HT1080 (cell line): ENCODE measurements around the gene TPSAB1. TPM values are rescaled to one million over a fixed set of nuclear protein-coding genes. Genes with fewer than 3 reads are reported as not detected.
"Not testable (repeated sequence)": the region's sequence is repeated elsewhere in the genome, so short reads cannot be mapped to it uniquely, and the experiment has no call there.

Source experiments
- DNase-seq: peaks from one replicate; pipeline ENCODE4 v3.0.0-alpha.2; 2015; ENCODE audit warnings: low read depth
- total RNA-seq: library from RNA; depleted of rRNA; stranded (reverse); fragments of >200 nt; shearing (Covaris generic); gene quantifications from 2 replicates; pipeline ENCODE4 v1.2.3, GENCODE V29; 2014

The TPSAB1 gene
- total RNA-seq, 1 experiment from 2014 or later: not detected

GRCh38 chr16:1245452-1246020 lies 5.0 kb downstream of the TPSAB1 start:
- no peak for DNase-seq

- not testable (repeated sequence) for DNase-seq
Measured at GRCh38 chr16:1247903-1248537, 7.5 kb downstream of the TPSAB1 start.

GRCh38 chr16:1249031-1249755 lies 8.7 kb downstream of the TPSAB1 start:
- DNase-seq: not testable (repeated sequence)

GRCh38 chr16:1253701-1254364 lies 13.3 kb downstream of the TPSAB1 start:
- not testable (repeated sequence) for DNase-seq

- DNase-seq: not testable (repeated sequence)
Measured at GRCh38 chr16:1254821-1255220, 14.3 kb downstream of the TPSAB1 start.

- not testable (repeated sequence) for DNase-seq
Measured at GRCh38 chr16:1255276-1256122, 15.0 kb downstream of the TPSAB1 start, which contains the start of gene TPSD1. Gene TPSD1 (plus strand): TSS chr16:1256069. CDS start chr16:1256281, 212 bp downstream.

- not testable (repeated sequence) for DNase-seq
Measured at GRCh38 chr16:1256296-1256873, 15.9 kb downstream of the TPSAB1 start.

- DNase-seq: no peak
Measured at GRCh38 chr16:1256874-1257322, 16.4 kb downstream of the TPSAB1 start.

- no peak for DNase-seq
Measured at GRCh38 chr16:1257561-1258224, 17.2 kb downstream of the TPSAB1 start.

GRCh38 chr16:1258225-1258600 lies 17.7 kb downstream of the TPSAB1 start:
- no peak for DNase-seq

GRCh38 chr16:1258906-1259759 lies 18.6 kb downstream of the TPSAB1 start:
- no peak for DNase-seq

- no peak for DNase-seq
Measured at GRCh38 chr16:1259760-1260068, 19.2 kb downstream of the TPSAB1 start.

- no peak for DNase-seq
Measured at GRCh38 chr16:1260101-1260680, 19.7 kb downstream of the TPSAB1 start.

GRCh38 chr16:1261131-1261892 lies 20.8 kb downstream of the TPSAB1 start:
- DNase-seq: no peak

GRCh38 chr16:1262210-1262845 lies 21.8 kb downstream of the TPSAB1 start:
- no peak for DNase-seq

GRCh38 chr16:1262846-1263221 lies 22.3 kb downstream of the TPSAB1 start:
- no peak for DNase-seq

- no peak for DNase-seq
Measured at GRCh38 chr16:1263591-1264344, 23.3 kb downstream of the TPSAB1 start.
